GM13977 (cell line): ENCODE results near the gene SUCO.

Experiments used
- DNase-seq: peaks from one replicate; pipeline ENCODE4 v3.0.0; 2012; ENCODE audit warnings: low spot score
- CTCF ChIP-seq: IDR thresholded peaks from 2 replicates; pipeline ENCODE4 v1.5.1; 2012; ENCODE audit warnings: mild to moderate bottlenecking, control low read depth; ENCODE audit not compliant: insufficient read depth; ENCODE audit errors: extremely low read depth, missing control alignments
- in situ Hi-C: fragments of 300-500 bp; cut with MboI; formaldehyde crosslinking; loops from one replicate; pipeline ENCODE4 v1.12.0; 2022; ENCODE audit warnings: low sequenced_read_pairs, low pct_unique_long_range_greater_than_20kb, mixed read lengths, inconsistent platforms; ENCODE audit not compliant: unreplicated experiment

The SUCO gene

GRCh38 chr1:172498857-172499256 is 34.1 kb upstream of the SUCO start:
- no peak for DNase-seq
- in situ Hi-C loops: no loop called here
- TF ChIP-seq CTCF: no peak

DNA sequence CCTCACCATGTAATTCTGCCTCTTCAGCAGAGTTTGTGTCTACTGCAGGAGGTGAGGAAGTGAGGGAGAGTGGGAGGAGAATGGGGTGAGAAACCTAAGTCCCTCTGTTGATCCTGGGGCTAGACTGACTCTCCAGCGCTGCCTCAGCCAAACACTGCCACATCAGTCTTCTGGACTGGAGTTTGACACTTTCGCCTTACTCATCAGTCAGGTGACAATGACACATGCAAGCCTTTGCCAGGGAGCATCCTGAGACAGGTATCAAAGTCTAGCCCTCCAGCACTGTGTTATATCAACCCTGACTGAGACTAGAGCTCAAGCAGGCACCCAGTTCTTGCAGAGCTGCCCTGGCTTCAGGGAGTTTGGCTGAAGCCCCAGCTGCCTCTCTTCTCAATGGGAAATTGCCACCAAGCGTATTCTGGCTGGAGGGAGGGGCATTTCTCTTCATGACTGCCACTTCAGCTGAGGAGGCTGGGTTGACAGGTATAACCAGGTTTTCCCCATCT is 33.3 kb upstream of the SUCO start:
- no peak for DNase-seq
- in situ Hi-C loops: no loop called here
- no peak for TF ChIP-seq CTCF

GRCh38 chr1:172500207-172500606 is 32.7 kb upstream of the SUCO start:
- no peak for DNase-seq
- no peak for TF ChIP-seq CTCF
- in situ Hi-C loops: no loop called here

DNA sequence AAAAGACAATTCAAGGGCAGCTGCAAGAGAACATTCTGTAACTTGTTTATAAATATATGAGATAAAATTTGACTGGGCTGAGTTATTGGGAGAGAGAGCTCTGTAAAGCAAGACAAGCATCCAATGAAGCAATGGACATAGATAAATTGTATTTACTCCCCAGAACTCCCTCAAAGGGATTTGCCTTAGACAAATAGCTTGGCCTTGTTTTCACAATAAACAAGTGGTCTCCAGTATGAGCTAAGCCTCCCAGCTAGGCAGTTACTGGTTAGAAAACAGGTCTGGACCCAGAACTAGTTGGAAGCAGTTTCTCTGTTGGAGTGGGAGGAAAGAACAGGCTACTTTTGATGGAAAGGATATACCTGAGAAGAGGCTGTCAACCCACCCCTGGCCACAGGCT is 25.2 kb upstream of the SUCO start:
- in situ Hi-C loops: no loop called here
- no peak for DNase-seq
- no peak for TF ChIP-seq CTCF

DNA sequence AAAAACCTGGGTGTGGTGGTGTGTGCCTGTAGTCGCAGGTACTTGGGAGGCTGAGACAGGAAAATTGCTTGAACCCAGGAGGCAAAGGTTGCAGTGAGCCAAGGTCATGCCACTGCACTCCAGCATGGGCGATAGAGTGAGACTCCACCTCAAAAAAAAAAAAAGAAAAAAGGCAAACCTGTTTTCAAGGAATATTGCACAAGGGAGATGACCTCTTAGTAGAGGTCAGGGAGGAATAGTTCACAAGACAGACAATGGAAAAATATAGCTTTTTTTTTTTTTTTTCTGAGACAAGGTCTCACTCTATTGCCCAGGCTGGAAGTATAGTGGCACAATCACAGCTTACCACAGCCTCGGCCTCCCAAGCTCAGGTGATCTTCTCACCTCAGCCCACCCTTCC is 22.5 kb upstream of the SUCO start:
- TF ChIP-seq CTCF: no peak
- no peak for DNase-seq
- in situ Hi-C loops: no loop called here

- DNase-seq: no peak
- in situ Hi-C loops: no loop called here
- no peak for TF ChIP-seq CTCF
Measured at GRCh38 chr1:172512591-172512990, 20.4 kb upstream of the SUCO start.

GRCh38 chr1:172513479-172513878 is 19.5 kb upstream of the SUCO start:
- no peak for TF ChIP-seq CTCF
- no peak for DNase-seq
- in situ Hi-C loops: no loop called here
